KMS-11 (cell line): Measurements from ENCODE around the gene ZIC3.

Experiments used
- H2AFZ ChIP-seq: fragments of 200-600 bp; sonication (generic); 2 replicates; pipeline ENCODE4 v1.6.1; 2016; ENCODE audit warnings: antibody characterized with exemption, mixed run types, low read depth
- H3K27ac ChIP-seq: fragments of 200-600 bp; sonication (generic); 2 replicates; pipeline ENCODE4 v1.6.1; 2016; ENCODE audit warnings: mild to moderate bottlenecking, mixed run types
- H3K27me3 ChIP-seq: fragments of 200-600 bp; sonication (generic); 2 replicates; pipeline ENCODE4 v1.6.1; 2017; ENCODE audit warnings: mild to moderate bottlenecking, low read depth, mixed run types, moderate library complexity; ENCODE audit not compliant: insufficient read depth
- H3K36me3 ChIP-seq: fragments of 200-600 bp; sonication (generic); 2 replicates; pipeline ENCODE4 v1.6.1; 2017; ENCODE audit warnings: mild to moderate bottlenecking, mixed run types; ENCODE audit not compliant: insufficient read depth
- H3K4me1 ChIP-seq: fragments of 200-600 bp; sonication (generic); 2 replicates; pipeline ENCODE4 v1.6.1; 2016; ENCODE audit warnings: mild to moderate bottlenecking, low read depth, mixed run types; ENCODE audit not compliant: poor library complexity, severe bottlenecking
- H3K4me2 ChIP-seq: fragments of 200-600 bp; sonication (generic); 2 replicates; pipeline ENCODE4 v1.7.0; 2016; ENCODE audit warnings: mild to moderate bottlenecking, mixed run types
- H3K4me3 ChIP-seq: fragments of 200-600 bp; sonication (generic); IDR thresholded peaks from 2 replicates; pipeline ENCODE4 v1.6.1; 2017; ENCODE audit warnings: low read depth, low read length, mixed read lengths; ENCODE audit not compliant: insufficient read depth
- H3K79me2 ChIP-seq: fragments of 200-600 bp; sonication (generic); 2 replicates; pipeline ENCODE4 v1.6.1; 2016; ENCODE audit warnings: low read depth, mixed run types; ENCODE audit not compliant: insufficient read depth
- H3K9ac ChIP-seq: fragments of 200-600 bp; sonication (generic); 2 replicates; pipeline ENCODE4 v1.6.1; 2016; ENCODE audit warnings: mild to moderate bottlenecking, mixed run types
- H4K20me1 ChIP-seq: fragments of 200-600 bp; sonication (generic); 2 replicates; pipeline ENCODE4 v1.6.1; 2016; ENCODE audit warnings: mild to moderate bottlenecking, mixed run types; ENCODE audit not compliant: insufficient read depth
- TF ChIP-seq, protein P1 (sequence below): fragments of 200-600 bp; sonication (generic); conservative IDR thresholded peaks from 2 replicates; pipeline ENCODE4 v1.6.1; 2017; ENCODE audit warnings: low read depth, mild to moderate bottlenecking, antibody characterized with exemption, low read length, moderate library complexity, mixed read lengths

ZIC3 gene

GRCh38 chrX:137574102-137574783 lies 8.3 kb downstream of the ZIC3 start:
- H3K4me2 ChIP-seq, result no peak overlapping the region
- no peaks in the 10 kb centered on the region for H3K4me1 ChIP-seq
- H3K27ac ChIP-seq, result no peak overlapping the region

DNA sequence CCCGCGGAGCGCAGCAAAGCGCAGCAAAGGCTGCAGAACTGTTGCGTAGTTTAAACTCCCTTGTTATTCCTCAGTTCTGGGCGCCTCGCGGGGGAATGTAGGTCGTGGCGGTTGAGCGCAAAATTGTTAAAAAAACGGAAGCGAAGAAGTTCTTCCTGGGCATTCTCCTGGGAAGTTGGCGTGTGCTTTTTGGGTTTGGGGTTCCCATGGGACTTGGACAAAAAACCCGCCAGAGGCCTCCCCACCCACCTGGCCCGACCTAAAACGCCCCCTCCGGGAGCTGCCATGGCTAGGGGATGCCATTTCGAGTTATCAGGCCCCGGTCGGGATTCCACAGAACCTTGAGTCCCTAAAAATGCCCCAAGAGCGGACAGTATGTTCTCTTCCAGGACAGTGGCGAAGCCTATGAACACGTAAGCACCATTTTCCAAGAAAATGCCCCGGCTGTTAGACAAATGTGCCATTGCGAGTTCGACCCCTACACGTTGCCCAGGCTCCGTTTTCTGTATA lies 8.9 kb downstream of the ZIC3 start:
- Histone ChIP-seq H3K79me2 (no peaks in the 10 kb centered on the region), H3K36me3 (no peaks in the 10 kb centered on the region), H2AFZ (no peak overlapping the region), H3K9ac (no peak overlapping the region), H4K20me1 (no peaks in the 10 kb centered on the region), H3K4me3 (no peak overlapping the region), H3K4me2 (no peak overlapping the region), H3K4me1 (no peaks in the 10 kb centered on the region), H3K27me3 (no peaks in the 10 kb centered on the region), H3K27ac (no peak overlapping the region)
- TF ChIP-seq, protein P1, sequence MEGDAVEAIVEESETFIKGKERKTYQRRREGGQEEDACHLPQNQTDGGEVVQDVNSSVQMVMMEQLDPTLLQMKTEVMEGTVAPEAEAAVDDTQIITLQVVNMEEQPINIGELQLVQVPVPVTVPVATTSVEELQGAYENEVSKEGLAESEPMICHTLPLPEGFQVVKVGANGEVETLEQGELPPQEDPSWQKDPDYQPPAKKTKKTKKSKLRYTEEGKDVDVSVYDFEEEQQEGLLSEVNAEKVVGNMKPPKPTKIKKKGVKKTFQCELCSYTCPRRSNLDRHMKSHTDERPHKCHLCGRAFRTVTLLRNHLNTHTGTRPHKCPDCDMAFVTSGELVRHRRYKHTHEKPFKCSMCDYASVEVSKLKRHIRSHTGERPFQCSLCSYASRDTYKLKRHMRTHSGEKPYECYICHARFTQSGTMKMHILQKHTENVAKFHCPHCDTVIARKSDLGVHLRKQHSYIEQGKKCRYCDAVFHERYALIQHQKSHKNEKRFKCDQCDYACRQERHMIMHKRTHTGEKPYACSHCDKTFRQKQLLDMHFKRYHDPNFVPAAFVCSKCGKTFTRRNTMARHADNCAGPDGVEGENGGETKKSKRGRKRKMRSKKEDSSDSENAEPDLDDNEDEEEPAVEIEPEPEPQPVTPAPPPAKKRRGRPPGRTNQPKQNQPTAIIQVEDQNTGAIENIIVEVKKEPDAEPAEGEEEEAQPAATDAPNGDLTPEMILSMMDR, result no peak

More at GRCh38 chrX:137574102-137574783, 8.3 kb downstream of the ZIC3 start:
- Histone ChIP-seq H2AFZ (no peak overlapping the region), H4K20me1 (no peaks in the 10 kb centered on the region), H3K27me3 (no peaks in the 10 kb centered on the region), H3K9ac (no peak overlapping the region), H3K36me3 (no peaks in the 10 kb centered on the region), H3K79me2 (no peaks in the 10 kb centered on the region), H3K4me3 (no peak overlapping the region)
- TF ChIP-seq, protein P1, result no peak

DNA sequence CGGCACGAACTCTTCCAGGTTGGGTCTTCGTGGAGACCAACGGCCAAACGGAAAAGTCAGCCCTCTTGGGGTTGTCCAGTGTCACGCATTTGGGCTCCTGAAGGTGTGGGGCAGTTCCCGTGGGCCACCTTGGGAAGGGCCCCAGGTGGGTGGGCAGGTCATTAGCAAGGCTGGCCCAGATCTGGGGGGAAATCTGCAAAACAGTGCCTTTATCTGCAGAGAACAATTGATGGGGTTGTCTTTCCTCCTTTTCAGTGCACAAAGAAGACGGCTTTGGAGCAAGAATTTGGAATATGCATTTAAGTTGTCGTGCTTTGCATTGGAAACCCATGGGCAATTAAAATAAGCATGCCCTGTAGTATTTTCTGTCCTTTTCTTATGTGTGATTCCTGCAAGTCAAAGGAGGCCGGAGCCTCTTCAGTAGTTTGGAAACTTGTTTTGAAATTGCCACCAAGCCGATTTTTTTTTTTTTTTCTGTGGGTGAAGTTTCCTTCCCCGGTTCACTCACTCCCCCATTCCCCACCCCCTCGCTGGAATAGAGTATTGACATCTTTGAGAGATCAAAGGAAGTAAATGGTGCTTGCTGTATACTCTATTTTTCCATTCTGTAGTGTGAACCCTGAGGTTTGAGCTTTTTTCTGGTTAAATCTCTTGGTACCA lies 9.8 kb downstream of the ZIC3 start:
- Histone ChIP-seq H2AFZ (no peak overlapping the region), H4K20me1 (no peaks in the 10 kb centered on the region), H3K36me3 (no peaks in the 10 kb centered on the region), H3K4me2 (no peak overlapping the region), H3K27ac (no peak overlapping the region), H3K4me3 (no peak overlapping the region), H3K9ac (no peak overlapping the region), H3K4me1 (no peaks in the 10 kb centered on the region), H3K79me2 (no peaks in the 10 kb centered on the region), H3K27me3 (no peaks in the 10 kb centered on the region)
- TF ChIP-seq, protein P1, result no peak

- TF ChIP-seq, protein P1, result no peak
- Histone ChIP-seq H3K4me3 (no peak overlapping the region), H3K4me1 (no peaks in the 10 kb centered on the region), H3K79me2 (no peaks in the 10 kb centered on the region), H3K27me3 (no peaks in the 10 kb centered on the region), H3K36me3 (no peaks in the 10 kb centered on the region), H2AFZ (no peak overlapping the region), H3K9ac (no peak overlapping the region), H3K4me2 (no peak overlapping the region), H4K20me1 (no peaks in the 10 kb centered on the region), H3K27ac (no peak overlapping the region)
Measured at GRCh38 chrX:137587151-137587550, 21.2 kb downstream of the ZIC3 start.
